Nephron progenitor cell (in vitro differentiated cells): ENCODE data around the gene FANCL.

Experiments
- DNase-seq: peaks from one replicate; pipeline ENCODE4 v3.0.0; 2021
- H3K27ac Mint-ChIP-seq: 2 replicates; pipeline ENCODE4 v1.8.0; 2021; ENCODE audit warnings: mild to moderate bottlenecking, moderate library complexity, mixed read lengths
- H3K27me3 Mint-ChIP-seq: 2 replicates; pipeline ENCODE4 v1.8.0; 2021; ENCODE audit warnings: mild to moderate bottlenecking, low read depth, mixed read lengths; ENCODE audit not compliant: poor library complexity
- H3K36me3 Mint-ChIP-seq: 2 replicates; pipeline ENCODE4 v1.8.0; 2021; ENCODE audit warnings: low read depth, mixed read lengths
- H3K4me1 Mint-ChIP-seq: 2 replicates; pipeline ENCODE4 v1.8.0; 2021; ENCODE audit warnings: mixed read lengths
- H3K4me3 Mint-ChIP-seq: 2 replicates; pipeline ENCODE4 v1.8.0; 2021; ENCODE audit warnings: mild to moderate bottlenecking, moderate library complexity, mixed read lengths
- H3K9me3 Mint-ChIP-seq: 2 replicates; pipeline ENCODE4 v1.8.0; 2021; ENCODE audit warnings: mild to moderate bottlenecking, moderate library complexity, mixed read lengths
- TF ChIP-seq, protein P1 (sequence below): fragments of 200-600 bp; sonication (generic); IDR thresholded peaks from 2 replicates; pipeline ENCODE4 v1.5.0; 2021; ENCODE audit warnings: antibody characterized with exemption

Gene FANCL

DNA sequence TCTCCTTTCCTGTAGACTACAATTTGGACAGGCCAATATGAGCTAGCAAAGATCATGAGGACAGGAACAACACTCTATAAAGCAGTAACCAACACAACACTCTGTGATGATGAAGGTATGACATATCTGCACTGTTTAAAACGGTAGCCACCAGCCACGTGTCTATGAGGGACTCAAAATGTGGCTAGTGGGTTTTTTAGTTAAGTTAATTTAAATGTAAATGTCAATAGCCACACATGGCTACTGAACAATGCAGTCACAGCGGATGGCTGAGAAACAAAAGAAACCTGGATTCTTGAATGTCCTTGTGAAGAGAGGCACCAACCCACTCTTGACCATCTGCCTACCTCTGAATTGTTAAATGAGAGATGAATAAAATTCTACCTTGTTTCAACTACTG is 33.9 kb downstream of the FANCL start:
- no peak overlapping the region for H3K4me3 Mint-ChIP-seq
- DNase-seq: no peak
- TF ChIP-seq, protein P1, sequence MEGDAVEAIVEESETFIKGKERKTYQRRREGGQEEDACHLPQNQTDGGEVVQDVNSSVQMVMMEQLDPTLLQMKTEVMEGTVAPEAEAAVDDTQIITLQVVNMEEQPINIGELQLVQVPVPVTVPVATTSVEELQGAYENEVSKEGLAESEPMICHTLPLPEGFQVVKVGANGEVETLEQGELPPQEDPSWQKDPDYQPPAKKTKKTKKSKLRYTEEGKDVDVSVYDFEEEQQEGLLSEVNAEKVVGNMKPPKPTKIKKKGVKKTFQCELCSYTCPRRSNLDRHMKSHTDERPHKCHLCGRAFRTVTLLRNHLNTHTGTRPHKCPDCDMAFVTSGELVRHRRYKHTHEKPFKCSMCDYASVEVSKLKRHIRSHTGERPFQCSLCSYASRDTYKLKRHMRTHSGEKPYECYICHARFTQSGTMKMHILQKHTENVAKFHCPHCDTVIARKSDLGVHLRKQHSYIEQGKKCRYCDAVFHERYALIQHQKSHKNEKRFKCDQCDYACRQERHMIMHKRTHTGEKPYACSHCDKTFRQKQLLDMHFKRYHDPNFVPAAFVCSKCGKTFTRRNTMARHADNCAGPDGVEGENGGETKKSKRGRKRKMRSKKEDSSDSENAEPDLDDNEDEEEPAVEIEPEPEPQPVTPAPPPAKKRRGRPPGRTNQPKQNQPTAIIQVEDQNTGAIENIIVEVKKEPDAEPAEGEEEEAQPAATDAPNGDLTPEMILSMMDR: no peak
- H3K27me3 Mint-ChIP-seq: no peaks in the 10 kb centered on the region
- no peaks in the 10 kb centered on the region for H3K4me1 Mint-ChIP-seq
- no peak overlapping the region for H3K27ac Mint-ChIP-seq
- peaks cover 23% of the 10 kb centered on the region for H3K9me3 Mint-ChIP-seq
- peaks cover 49% of the 10 kb centered on the region for H3K36me3 Mint-ChIP-seq

DNA sequence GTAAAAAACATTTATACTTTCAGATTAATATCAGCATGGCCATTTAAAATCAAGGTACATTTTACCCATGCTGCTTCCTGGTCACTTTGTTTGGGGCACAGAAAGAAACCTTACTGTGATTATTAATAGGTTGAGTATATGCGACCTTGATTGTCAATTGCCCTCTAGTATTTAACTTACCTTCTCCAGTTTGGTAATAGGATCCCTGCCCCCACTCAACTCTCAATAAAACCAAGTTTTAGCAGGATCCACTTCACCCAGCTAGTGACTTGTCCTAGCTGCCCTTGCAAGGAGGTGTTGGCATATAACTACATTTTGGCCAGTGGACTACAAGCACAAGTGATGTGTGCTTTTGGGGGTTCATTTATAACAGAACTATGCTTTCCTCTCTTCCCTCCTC is 34.3 kb downstream of the FANCL start:
- H3K27me3 Mint-ChIP-seq: no peaks in the 10 kb centered on the region
- H3K4me1 Mint-ChIP-seq: no peaks in the 10 kb centered on the region
- H3K36me3 Mint-ChIP-seq: peaks cover 47% of the 10 kb centered on the region
- no peak for DNase-seq
- TF ChIP-seq, protein P1: no peak
- no peak overlapping the region for H3K4me3 Mint-ChIP-seq
- H3K27ac Mint-ChIP-seq: no peak overlapping the region
- H3K9me3 Mint-ChIP-seq: peaks cover 19% of the 10 kb centered on the region

DNA sequence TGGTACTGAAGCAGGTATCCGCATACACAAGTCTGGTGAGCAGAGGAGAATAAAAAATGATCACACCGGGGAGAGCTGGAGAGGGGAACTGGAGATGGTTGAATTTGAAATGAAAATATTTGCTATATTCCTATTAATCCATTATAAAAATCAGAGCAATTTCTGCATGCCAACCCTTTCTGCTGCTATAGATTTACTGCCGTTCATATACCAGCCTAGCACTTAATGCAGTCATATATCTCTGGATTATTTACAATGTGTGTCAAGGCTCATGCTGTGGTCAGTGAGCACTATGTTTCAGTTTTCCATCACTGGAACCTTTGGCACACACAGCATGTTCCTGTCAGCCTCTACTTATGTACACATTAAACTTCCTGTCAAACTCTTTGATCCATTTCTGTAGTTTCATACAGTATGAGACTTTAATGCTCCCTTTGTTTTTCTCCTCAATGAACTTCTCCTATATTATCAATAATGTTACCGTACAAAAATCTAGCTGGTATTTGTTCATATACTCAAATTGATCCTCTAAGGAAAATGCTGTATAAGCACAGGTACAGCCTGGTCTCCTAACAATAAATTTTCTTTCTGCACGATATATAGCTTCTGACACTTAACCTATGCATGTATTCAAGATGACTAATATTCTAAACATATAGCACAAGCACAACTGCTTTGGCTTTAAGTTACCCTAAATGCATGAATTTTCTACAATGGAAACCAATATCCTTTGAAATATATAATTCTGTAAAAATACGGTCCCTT is 36.7 kb downstream of the FANCL start:
- no peaks in the 10 kb centered on the region for H3K4me1 Mint-ChIP-seq
- TF ChIP-seq, protein P1: no peak
- H3K27ac Mint-ChIP-seq: no peak overlapping the region

DNA sequence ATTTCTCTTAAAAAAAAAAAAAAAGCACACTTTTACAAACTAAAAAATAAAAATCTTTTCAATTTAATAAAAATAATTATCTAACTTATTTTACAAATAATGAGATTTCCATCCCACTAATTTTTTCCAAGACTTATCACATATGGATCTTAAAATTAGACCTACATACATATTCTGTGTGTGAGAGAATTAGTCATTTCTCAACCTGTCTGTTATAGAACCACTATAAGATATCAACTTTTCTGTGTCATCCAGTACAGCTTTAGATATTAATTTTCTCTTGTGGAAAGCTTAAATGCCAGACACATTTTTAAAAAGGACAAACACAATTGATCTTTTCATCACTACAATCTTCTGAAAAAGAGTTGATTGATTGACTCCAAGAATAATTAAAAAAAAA is 38.1 kb downstream of the FANCL start:
- Mint-ChIP-seq H3K9me3 (no peaks in the 10 kb centered on the region), H3K36me3 (peaks cover 24% of the 10 kb centered on the region), H3K4me1 (no peaks in the 10 kb centered on the region), H3K27me3 (no peaks in the 10 kb centered on the region), H3K27ac (no peak overlapping the region), H3K4me3 (no peak overlapping the region)
- no peak for DNase-seq
- TF ChIP-seq, protein P1: no peak

More for the DNA sequence above, 36.7 kb downstream of the FANCL start:
- Mint-ChIP-seq H3K36me3 (peaks cover 30% of the 10 kb centered on the region), H3K4me3 (no peak overlapping the region), H3K9me3 (no peaks in the 10 kb centered on the region), H3K27me3 (no peaks in the 10 kb centered on the region)
- DNase-seq: no peak

DNA sequence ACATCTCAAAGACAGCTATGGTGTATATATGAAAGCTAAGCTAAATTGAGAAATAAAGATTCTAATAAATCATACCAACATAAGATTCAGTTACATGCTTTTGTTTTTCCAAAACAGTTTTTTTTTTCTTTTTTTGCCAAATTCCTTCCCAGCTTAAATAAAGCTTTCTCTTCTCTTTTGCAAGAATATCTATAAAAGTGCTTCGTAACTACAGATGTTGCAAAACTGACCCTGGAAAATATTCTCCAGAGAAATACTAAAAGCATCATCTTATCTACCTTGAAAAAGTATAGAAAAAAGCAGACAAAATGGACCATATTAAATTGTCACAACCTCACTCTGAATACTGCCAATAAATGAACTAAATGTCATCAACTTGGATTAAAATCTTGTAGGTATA is 38.7 kb downstream of the FANCL start:
- Mint-ChIP-seq H3K9me3 (no peaks in the 10 kb centered on the region), H3K27me3 (no peaks in the 10 kb centered on the region), H3K27ac (no peak overlapping the region), H3K36me3 (peaks cover 27% of the 10 kb centered on the region), H3K4me1 (no peaks in the 10 kb centered on the region), H3K4me3 (no peak overlapping the region)
- DNase-seq: no peak
- TF ChIP-seq, protein P1: no peak

DNA sequence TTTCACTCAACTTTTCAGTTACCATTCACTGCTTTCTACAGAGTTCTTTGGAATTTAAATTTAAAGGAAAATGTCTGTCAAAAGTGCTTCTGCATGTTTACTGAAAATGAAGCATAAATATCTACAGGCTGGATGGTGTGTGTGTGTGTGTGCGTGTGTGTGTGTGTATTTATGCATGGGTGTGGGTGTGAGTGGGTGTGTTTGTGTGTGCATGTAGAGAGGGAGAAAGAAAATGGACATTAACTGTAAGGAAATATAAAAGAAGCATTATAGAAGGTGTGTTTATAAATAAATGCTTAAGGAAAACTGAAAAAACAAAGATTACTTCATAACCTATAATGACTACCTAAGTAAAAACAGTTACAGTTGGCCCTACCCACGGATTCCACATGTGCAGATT is 43.2 kb downstream of the FANCL start:
- H3K36me3 Mint-ChIP-seq: peaks cover 28% of the 10 kb centered on the region
- H3K27me3 Mint-ChIP-seq: no peaks in the 10 kb centered on the region
- no peak for DNase-seq
- H3K9me3 Mint-ChIP-seq: no peaks in the 10 kb centered on the region
- H3K4me3 Mint-ChIP-seq: no peak overlapping the region
- H3K27ac Mint-ChIP-seq: no peak overlapping the region
- H3K4me1 Mint-ChIP-seq: no peaks in the 10 kb centered on the region
- TF ChIP-seq, protein P1: no peak
